Stimulated activated CD8-positive, alpha-beta memory T cell treated with anti-CD3 and anti-CD28 coated beads, Interleukin-2, amount 100 ng/mL, for 48 hours (primary cell): ENCODE results near the gene VDR.
A peak's percentile ranks its signal among the peaks of the same experiment; 100 is the strongest.

Experiments
- DNase-seq, 2 donors: peaks; one replicate each; pipeline ENCODE4 v3.0.0-alpha.2; 2020; ENCODE audit warnings: low read depth in 2 of 2

Gene VDR

GRCh38 chr12:47904713-47905709, at the start of gene VDR:
TSS of gene VDR (minus strand) at chr12:47904994. CDS start at chr12:47879113, 25,881 bp downstream.
- DNase-seq = peak; percentile 60 to 63

GRCh38 chr12:47954058-47954457, 49.3 kb upstream of the VDR start:
- DNase-seq = no peak

- no peak for DNase-seq
Measured at GRCh38 chr12:47950856-47951468, 46.2 kb upstream of the VDR start.

GRCh38 chr12:47949441-47950341, 44.9 kb upstream of the VDR start:
- peak in 1 of 2 donors; percentile 37 for DNase-seq

- DNase-seq = no peak
Measured at GRCh38 chr12:47947341-47947740, 42.5 kb upstream of the VDR start.

- DNase-seq = no peak
Measured at GRCh38 chr12:47946413-47947323, 41.9 kb upstream of the VDR start.

- no peak for DNase-seq
Measured at GRCh38 chr12:47945341-47945728, 40.5 kb upstream of the VDR start.

- DNase-seq = no peak
Measured at GRCh38 chr12:47944685-47945340, 40.0 kb upstream of the VDR start.

GRCh38 chr12:47943623-47944340, 39.0 kb upstream of the VDR start:
- no peak for DNase-seq

- DNase-seq = no peak
Measured at GRCh38 chr12:47942614-47943225, 37.9 kb upstream of the VDR start.

- peak; percentile 27 to 44 for DNase-seq
Measured at GRCh38 chr12:47941871-47942613, 37.2 kb upstream of the VDR start.

- DNase-seq = no peak
Measured at GRCh38 chr12:47941475-47941780, 36.6 kb upstream of the VDR start.

- DNase-seq = no peak
Measured at GRCh38 chr12:47940773-47941474, 36.1 kb upstream of the VDR start.

GRCh38 chr12:47939009-47939601, 34.3 kb upstream of the VDR start:
- DNase-seq = no peak

GRCh38 chr12:47938594-47938993, 33.8 kb upstream of the VDR start:
- DNase-seq = no peak

- no peak for DNase-seq
Measured at GRCh38 chr12:47938093-47938492, 33.3 kb upstream of the VDR start.

GRCh38 chr12:47935184-47935583, 30.4 kb upstream of the VDR start:
- no peak for DNase-seq

- DNase-seq = no peak
Measured at GRCh38 chr12:47931187-47931586, 26.4 kb upstream of the VDR start.
